GM19351 (cell line): ENCODE data around the gene C2orf69.
"Not testable (repeated sequence)": the region's sequence is repeated elsewhere in the genome, so short reads cannot be mapped to it uniquely, and the experiment has no call there.

Experiments used
- ATAC-seq: cut with Tn5 transposase; IDR thresholded peaks from one replicate; pipeline ENCODE4 v1.9.1; 2021; ENCODE audit warnings: mild to moderate bottlenecking, moderate library complexity; ENCODE audit not compliant: unreplicated experiment

Gene C2orf69

GRCh38 chr2:199912553-199913114 is 1.5 kb downstream of the C2orf69 start:
- not testable (repeated sequence) for ATAC-seq

GRCh38 chr2:199914372-199914958 is 3.4 kb downstream of the C2orf69 start:
- no peak for ATAC-seq

GRCh38 chr2:199916980-199917379 is 5.9 kb downstream of the C2orf69 start:
- ATAC-seq, result no peak

- no peak for ATAC-seq
These were observed 11.8 kb downstream of the C2orf69 start for GRCh38 chr2:199922856-199923255.

DNA sequence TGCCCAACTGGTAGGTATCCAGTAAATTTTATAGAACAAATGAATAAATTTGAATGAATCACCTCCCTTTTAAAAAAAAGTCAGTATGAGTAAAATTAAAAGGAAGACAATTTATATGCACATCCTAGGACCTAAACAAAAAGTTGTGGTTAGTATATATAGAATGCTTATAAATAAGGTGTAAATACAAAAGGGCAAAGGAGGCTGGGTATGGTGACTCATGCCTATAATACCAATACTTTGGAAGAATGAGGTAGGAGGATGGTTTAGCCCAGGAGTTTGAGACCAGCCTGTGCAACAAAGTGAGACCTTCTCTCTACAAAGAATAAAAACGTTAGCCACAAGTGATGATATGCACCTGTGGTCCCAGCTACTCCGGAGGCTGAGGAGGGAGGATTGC is 12.8 kb downstream of the C2orf69 start:
- no peak for ATAC-seq

DNA sequence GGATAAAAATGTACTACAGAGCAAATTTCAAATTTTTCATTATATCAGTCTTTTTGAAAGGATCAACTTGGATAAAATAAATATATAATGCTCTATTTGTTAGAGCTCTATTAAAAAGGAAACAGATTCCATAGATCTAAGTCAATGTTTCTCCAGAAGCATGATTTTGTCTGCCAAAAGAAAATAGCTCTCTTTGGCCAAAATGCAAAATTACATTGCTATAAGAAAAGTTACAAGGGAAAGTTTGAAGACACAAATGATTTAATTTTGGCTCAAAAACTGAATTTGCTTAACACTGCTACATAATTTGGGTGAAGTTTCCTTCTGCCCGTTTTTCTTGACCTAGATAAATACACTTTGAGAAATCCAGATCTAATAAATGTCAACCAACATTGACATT is 15.7 kb downstream of the C2orf69 start:
- ATAC-seq, result no peak

- no peak for ATAC-seq
These were observed 17.1 kb downstream of the C2orf69 start for GRCh38 chr2:199928226-199928625.

- no peak for ATAC-seq
These were observed 17.5 kb downstream of the C2orf69 start for GRCh38 chr2:199928626-199929025.

DNA sequence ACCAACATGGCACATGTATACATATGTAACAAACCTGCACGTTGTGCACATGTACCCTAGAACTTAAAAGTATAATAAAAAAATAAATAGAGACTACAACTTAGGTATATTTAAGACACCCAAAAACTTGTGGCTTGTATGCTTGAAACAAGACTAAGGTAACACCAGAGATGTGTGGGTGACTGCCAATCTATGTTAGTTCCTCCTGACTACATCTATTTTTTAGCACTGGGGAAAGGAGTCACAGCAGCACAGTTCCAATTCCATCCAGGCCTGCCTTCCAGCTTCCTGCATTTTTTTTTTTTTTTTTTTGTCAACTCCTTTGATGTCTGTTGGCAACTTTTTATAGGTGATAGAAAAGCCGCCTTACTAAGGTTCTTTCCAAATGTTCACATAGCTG is 18.2 kb downstream of the C2orf69 start:
- no peak for ATAC-seq

GRCh38 chr2:199932312-199932855 is 21.3 kb downstream of the C2orf69 start:
- ATAC-seq, result no peak

GRCh38 chr2:199933466-199933865 is 22.4 kb downstream of the C2orf69 start:
- no peak for ATAC-seq

DNA sequence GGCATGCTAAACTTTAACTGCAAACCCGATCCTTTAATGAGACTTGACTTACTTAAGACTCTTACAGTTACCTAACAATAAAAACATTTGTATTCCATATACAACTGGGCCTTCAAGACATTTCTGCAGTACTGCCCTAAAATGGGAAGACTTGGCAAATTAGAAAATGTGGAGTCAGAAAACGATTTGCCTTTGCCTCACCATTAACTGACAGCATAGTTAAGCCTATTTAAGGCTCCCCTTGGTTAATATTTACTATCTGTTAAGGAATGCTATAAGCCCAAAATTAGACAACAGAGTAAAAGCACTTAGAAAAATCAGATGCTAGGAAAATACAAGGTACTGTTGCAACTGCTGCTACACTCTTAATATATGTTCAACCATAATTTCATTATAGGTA is 25.5 kb downstream of the C2orf69 start:
- no peak for ATAC-seq

- ATAC-seq, result peak; percentile 85
These were observed 29.3 kb downstream of the C2orf69 start for GRCh38 chr2:199940373-199940772.

DNA sequence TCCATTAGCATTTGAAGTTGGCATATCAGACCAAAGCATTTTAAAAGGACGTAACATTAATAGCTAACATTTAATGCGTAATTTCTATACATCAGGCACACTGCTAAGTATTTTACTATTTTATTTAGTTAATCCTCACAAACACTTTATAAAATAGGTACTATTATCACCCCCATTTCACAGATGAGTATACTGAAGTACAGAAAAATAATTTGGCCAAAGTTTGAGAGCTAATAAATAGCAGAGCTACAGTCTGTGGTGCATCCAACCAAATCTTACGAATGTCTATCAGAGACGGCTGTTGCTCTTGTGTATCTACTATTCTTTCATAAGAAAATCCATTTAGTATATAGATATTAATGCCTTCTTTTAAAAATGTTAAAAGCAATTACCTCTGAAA is 32.3 kb downstream of the C2orf69 start:
- no peak for ATAC-seq

DNA sequence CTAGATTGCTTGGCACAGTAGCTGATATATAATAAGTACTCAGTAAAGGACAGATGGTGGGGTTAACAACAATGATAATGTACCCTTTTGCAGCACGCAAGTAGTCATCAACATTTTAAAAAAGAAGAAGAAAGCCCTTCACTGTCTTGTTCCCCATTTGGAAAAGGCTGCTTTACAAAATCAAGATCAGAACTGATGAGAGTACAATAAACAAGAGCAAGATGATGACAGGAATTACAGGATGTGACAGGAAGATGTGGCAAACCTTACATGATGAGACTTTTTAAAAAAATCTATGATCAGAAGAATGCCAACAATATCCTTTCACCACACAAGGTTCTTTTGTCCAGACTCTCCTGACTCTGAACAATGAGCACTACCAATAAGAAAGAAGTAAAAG is 35.1 kb downstream of the C2orf69 start:
- no peak for ATAC-seq

DNA sequence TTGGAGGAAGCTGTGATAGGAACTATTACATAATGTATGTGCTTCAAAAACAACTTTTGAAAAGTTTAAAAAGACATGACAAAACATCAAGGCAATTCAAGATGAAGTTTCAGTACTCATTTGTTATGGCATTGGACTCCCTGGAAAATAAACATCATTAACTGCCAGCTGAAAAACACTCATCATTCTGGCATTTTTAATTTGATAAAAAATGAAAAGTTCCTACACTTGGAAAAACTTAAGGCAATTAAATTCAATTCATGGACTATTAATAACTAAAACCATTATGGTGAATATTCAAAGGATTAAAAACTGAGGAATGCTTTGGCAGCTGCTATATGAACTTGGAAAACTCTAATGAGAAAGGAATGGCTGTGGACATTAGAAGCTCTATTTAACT is 35.7 kb downstream of the C2orf69 start:
- ATAC-seq, result no peak

DNA sequence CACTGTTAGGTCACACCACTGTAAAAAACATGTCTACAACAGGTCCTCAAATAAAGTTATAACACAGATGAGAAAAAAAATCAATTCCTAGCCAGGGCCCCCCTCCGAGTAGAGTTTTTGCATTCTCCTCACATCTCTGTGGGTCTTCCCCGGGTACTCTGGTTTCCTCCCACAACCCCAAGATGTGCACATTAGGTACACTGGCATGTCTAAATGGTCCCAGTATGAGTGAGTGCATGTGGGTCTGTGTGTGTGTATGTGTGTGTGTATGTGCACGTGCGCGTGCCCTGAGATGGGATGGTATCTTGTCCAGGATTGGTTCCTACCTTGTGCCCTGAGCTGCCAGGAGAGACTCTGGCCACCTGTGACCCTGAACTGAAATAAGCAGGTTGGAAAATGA is 39.3 kb downstream of the C2orf69 start:
- no peak for ATAC-seq

- no peak for ATAC-seq
These were observed 39.9 kb downstream of the C2orf69 start for GRCh38 chr2:199951023-199951422.

GRCh38 chr2:199955007-199955338 is 43.9 kb downstream of the C2orf69 start:
- ATAC-seq, result peak; percentile 47

DNA sequence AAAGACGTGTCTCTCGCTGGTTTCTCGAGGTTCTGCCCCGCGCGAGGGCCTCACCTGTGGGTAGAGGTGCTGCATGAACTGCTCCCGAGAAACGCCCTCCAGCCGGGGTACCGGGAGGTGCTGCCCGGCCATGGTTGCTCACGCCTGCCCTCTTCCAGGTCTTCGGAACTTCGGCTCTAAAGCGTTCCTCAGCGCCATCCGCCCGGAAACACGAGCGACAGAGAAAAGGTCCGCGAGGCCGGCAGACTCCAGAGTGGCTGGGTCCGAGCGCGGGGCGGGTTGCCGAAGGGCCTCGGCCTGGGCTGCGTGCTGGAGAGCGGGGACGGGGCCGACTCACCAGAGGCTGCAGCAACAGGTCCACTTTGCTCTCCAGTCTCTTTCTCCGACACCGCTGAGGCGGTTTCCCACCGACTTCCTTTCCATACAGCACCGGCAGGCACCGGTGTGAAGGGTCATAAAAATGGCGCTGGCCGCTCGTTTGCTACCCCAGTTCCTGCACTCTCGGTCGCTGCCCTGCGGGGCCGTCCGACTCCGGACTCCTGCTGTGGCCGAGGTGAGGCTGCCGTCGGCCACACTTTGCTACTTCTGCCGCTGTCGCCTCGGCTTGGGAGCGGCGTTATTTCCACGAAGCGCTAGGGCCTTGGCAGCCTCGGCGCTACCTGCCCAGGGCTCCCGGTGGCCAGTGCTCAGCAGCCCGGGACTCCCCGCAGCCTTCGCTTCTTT is 44.4 kb downstream of the C2orf69 start, which contains the start of the genes MAIP1 and TYW5:
TSS of gene MAIP1 (plus strand) at position 244 of the 723 bp plus-strand sequence. CDS start at position 461, 217 bp downstream.
TSS of gene TYW5 (minus strand) at position 153 of the 723 bp plus-strand sequence. CDS start at position 132, 21 bp downstream.
- ATAC-seq, result peak; percentile 81

GRCh38 chr2:199956062-199956380 is 44.9 kb downstream of the C2orf69 start:
- no peak for ATAC-seq

DNA sequence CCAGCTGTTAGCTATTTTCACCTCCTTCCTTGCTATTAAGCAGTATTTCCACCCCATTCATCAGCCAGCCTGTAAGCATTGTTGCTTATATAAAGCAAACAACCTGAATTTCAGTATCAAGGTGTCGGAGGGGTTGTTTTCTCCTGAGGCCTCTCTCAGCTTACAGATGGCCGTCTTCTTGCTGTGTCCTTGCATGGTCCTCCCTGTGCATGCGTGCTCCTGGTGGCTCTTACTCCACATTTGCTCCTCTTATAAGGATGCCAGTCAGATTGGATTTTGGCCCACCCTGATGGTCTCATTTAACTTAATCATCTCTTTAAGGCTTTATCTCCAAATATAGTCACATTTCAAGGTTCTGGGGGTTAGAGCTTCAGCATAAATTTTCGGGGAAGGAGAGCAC is 46.9 kb downstream of the C2orf69 start:
- no peak for ATAC-seq
